K562 (cell line): ENCODE data around the gene ARHGAP26. TPM values are rescaled to one million over a fixed set of nuclear protein-coding genes. Genes with fewer than 3 reads are reported as not detected.

Experiments used
- ATAC-seq: fragments of 200-7000 bp; cut with Tn5 transposase; 3 replicates; pipeline ENCODE4 v1.9.1; 2020; ENCODE audit warnings: moderate library complexity
- BruUV-seq: library from RNA; stranded (reverse); fragments of 400-500 nt; replicated peaks from 2 replicates; lab custom pipeline; 2021; lab: Mats Ljungman, UMichigan
- CTCF ChIA-PET: fragments of 300-600 bp; formaldehyde crosslinking; extraction: SDS; loops from one replicate; lab custom pipeline; 2021; ENCODE audit warnings: low intra/inter-chr PET ratio; lab: Yijun Ruan, JAX
- POLR2A ChIA-PET: fragments of 300-600, 350-650 bp; sonication (Branson Sonifier 250); formaldehyde crosslinking; extraction: SDS; loops from one replicate; lab custom pipeline; 2021; ENCODE audit warnings: antibody characterized with exemption, inconsistent platforms; lab: Yijun Ruan, JAX
- DNase-seq, 4 experiments: peaks; one replicate each; pipeline versions ENCODE4 v3.0.0 to v3.0.0-alpha.2; 2011 to 2018; ENCODE audit warnings: low spot score in 3 of 4, mixed read lengths in 3 of 4; ENCODE audit errors: extremely low read depth in 1 of 4
- FAIRE-seq: peaks from 2 replicates; lab custom pipeline; 2011; peaks lifted over from hg19 to GRCh38; lab: Jason Lieb, UNC
- H2AFZ ChIP-seq: 2 replicates; pipeline ENCODE4 v1.6.0; 2011; ENCODE audit warnings: low read depth, low read length, control low read depth, inconsistent platforms
- H3K27ac ChIP-seq: fragments of 200-600 bp; 3 replicates; pipeline ENCODE4 v1.8.0; 2011; ENCODE audit warnings: low read depth, mild to moderate bottlenecking, control low read depth, inconsistent platforms, low read length, moderate library complexity, mixed read lengths; ENCODE audit errors: extremely low read depth
- H3K27me3 ChIP-seq, 2 experiments: fragments of 300-600 bp in 1 of 2; 2 replicates in 1 of 2; 3 replicates in 1 of 2; pipeline versions ENCODE4 v1.6.0 to v1.8.0; 2011; ENCODE audit warnings: inconsistent platforms in 2 of 2, low read length in 2 of 2, mild to moderate bottlenecking in 1 of 2, mixed read lengths in 1 of 2, moderate library complexity in 1 of 2; ENCODE audit not compliant: control insufficient read depth in 2 of 2, insufficient read depth in 2 of 2
- H3K36me3 ChIP-seq: fragments of 300-600 bp; 3 replicates; pipeline ENCODE4 v1.8.0; 2011; ENCODE audit warnings: mild to moderate bottlenecking, low read length, inconsistent platforms; ENCODE audit not compliant: control insufficient read depth, insufficient read depth
- H3K4me1 ChIP-seq, 2 experiments: fragments of 200-600 bp in 1 of 2; replicated peaks in 1 of 2; 2 replicates in 1 of 2; 3 replicates in 1 of 2; pipeline versions ENCODE4 v1.5.1 to v1.8.0; 2011; ENCODE audit warnings: inconsistent platforms in 2 of 2, low read length in 2 of 2, mild to moderate bottlenecking in 1 of 2, mixed read lengths in 1 of 2, moderate library complexity in 1 of 2; ENCODE audit not compliant: control insufficient read depth in 2 of 2, insufficient read depth in 2 of 2
- H3K4me2 ChIP-seq: 2 replicates; pipeline ENCODE4 v1.6.1; 2011; ENCODE audit warnings: low read length, control low read depth, inconsistent platforms, mixed read lengths; ENCODE audit not compliant: insufficient read depth
- H3K4me3 ChIP-seq: fragments of 200-600 bp; sonication (generic), shearing (Covaris generic); 2 replicates; pipeline ENCODE4 v1.5.1; 2016; ENCODE audit warnings: control low read depth, inconsistent platforms
- H3K79me2 ChIP-seq: fragments of 200-600 bp; 3 replicates; pipeline ENCODE4 v1.8.0; 2011; ENCODE audit warnings: low read length, inconsistent platforms; ENCODE audit not compliant: control insufficient read depth, insufficient read depth
- H3K9ac ChIP-seq, 2 experiments: 2 replicates each; pipeline versions ENCODE4 v1.6.0 to v1.6.1; 2011; ENCODE audit warnings: low read depth in 2 of 2, low read length in 2 of 2, control low read depth in 1 of 2, inconsistent platforms in 1 of 2, mild to moderate bottlenecking in 1 of 2, mixed read lengths in 1 of 2; ENCODE audit not compliant: insufficient read depth in 1 of 2
- H3K9me1 ChIP-seq: one replicate; pipeline ENCODE4 v1.6.0; 2011; ENCODE audit warnings: inconsistent platforms, mild to moderate bottlenecking, low read length, moderate library complexity; ENCODE audit not compliant: control insufficient read depth, insufficient read depth
- H3K9me3 ChIP-seq: replicated peaks from 2 replicates; pipeline ENCODE4 v1.5.1; 2011; ENCODE audit warnings: low read depth, low read length, inconsistent platforms; ENCODE audit not compliant: control insufficient read depth, insufficient read depth
- H4K20me1 ChIP-seq: replicated peaks from 2 replicates; pipeline ENCODE4 v1.6.1; 2011; ENCODE audit warnings: low read length, inconsistent platforms, mixed read lengths; ENCODE audit not compliant: control insufficient read depth, insufficient read depth
- BRD9 ChIP-seq: fragments of 450-650 bp; IDR thresholded peaks from 2 replicates; pipeline ENCODE4 v1.6.1; 2018; ENCODE audit warnings: low read depth; ENCODE audit not compliant: partially characterized antibody
- DIDO1 ChIP-seq: fragments of 450-650 bp; IDR thresholded peaks from 2 replicates; pipeline ENCODE4 v1.6.1; 2016; ENCODE audit warnings: low read depth, missing biosample characterization, missing genetic modification characterization
- NFE2L1 ChIP-seq: fragments of 450-650 bp; IDR thresholded peaks from 2 replicates; pipeline ENCODE4 v1.6.1; 2016; ENCODE audit warnings: missing genetic modification characterization, low read depth, mild to moderate bottlenecking, missing compliant biosample characterization, moderate library complexity, borderline replicate concordance
- SLC30A9 ChIP-seq: fragments of 250-450 bp; sonication (Bioruptor Pico); IDR thresholded peaks from 2 replicates; pipeline ENCODE4 v1.8.0; 2022; ENCODE audit warnings: mild to moderate bottlenecking, moderate library complexity
- SMARCC2 ChIP-seq: fragments of 450-650 bp; IDR thresholded peaks from 2 replicates; pipeline ENCODE4 v1.6.1; 2017; ENCODE audit warnings: antibody characterized with exemption, moderate library complexity, mild to moderate bottlenecking, low read depth
- WHSC1 ChIP-seq: IDR thresholded peaks from one replicate; pipeline ENCODE4 v1.6.1; 2012; ENCODE audit warnings: low read length, control low read depth, inconsistent platforms
- ZNF445 ChIP-seq: fragments of 250-450 bp; sonication (Bioruptor Pico); IDR thresholded peaks from 2 replicates; pipeline ENCODE4 v1.4.0; 2020; ENCODE audit warnings: low read depth, mild to moderate bottlenecking, moderate library complexity
- WGBS: fragments of 100-300 bp; shearing (Covaris generic); methylation state at CpG from one replicate; pipeline ENCODE4 v1.1.6; 2016; ENCODE audit warnings: low coverage, mixed read lengths; ENCODE audit not compliant: insufficient coverage; ENCODE audit errors: missing lambda C conversion rate; 5-methylcytosine and 5-hydroxymethylcytosine counted together
- in situ Hi-C: fragments of 300-500 bp; cut with MboI; formaldehyde crosslinking; loops from 4 replicates; pipeline ENCODE4 v1.15.0; 2018; ENCODE audit warnings: inconsistent platforms, mixed read lengths
- intact Hi-C: fragments of 100-400 bp; cut with micrococcal nuclease; formaldehyde crosslinking; loops from 2 replicates; pipeline ENCODE4 v1.14.2; 2022
- polyA plus RNA-seq, 8 experiments: library from polyadenylated mRNA; depleted of rRNA in 4 of 8; stranded (reverse) in 5 of 8; unstranded in 3 of 8; fragments of >200 nt; fragmentation: Nextera tagmentation in 2 of 8; fragmentation: Illumina TruSeq in 1 of 8; extraction: Ambion mirVana in 2 of 8; extraction: Trizol in 1 of 8; gene quantifications; 2 replicates each; pipeline versions ENCODE4 v1.2.1 to v1.2.3, GENCODE V29; 2011 to 2014; ENCODE audit warnings: inconsistent platforms in 1 of 8, missing spikeins in 1 of 8
- total RNA-seq, 7 experiments: library from RNA; depleted of rRNA in 6 of 7; stranded (reverse); fragments of >200 nt in 6 of 7; fragmentation: Illumina TruSeq in 2 of 7; extraction: Trizol in 2 of 7; gene quantifications; 2 replicates each; pipeline versions ENCODE4 v1.2.1 to v1.2.3, GENCODE V29; 2011 to 2021; ENCODE audit warnings: low replicate concordance in 1 of 7
- TF ChIP-seq, protein P1 (sequence below): fragments of 450-650 bp; formaldehyde crosslinking; IDR thresholded peaks from 2 replicates; pipeline ENCODE4 v1.4.0; 2020; ENCODE audit warnings: mild to moderate bottlenecking, moderate library complexity
- TF ChIP-seq, protein P2 (sequence below): fragments of 450-650 bp; IDR thresholded peaks from 2 replicates; pipeline ENCODE4 v1.6.1; 2017; ENCODE audit warnings: antibody characterized with exemption, mild to moderate bottlenecking
- TF ChIP-seq, protein P3 (sequence below): fragments of 450-650 bp; formaldehyde crosslinking; IDR thresholded peaks from 2 replicates; pipeline ENCODE4 v1.4.0; 2020; ENCODE audit warnings: mild to moderate bottlenecking, moderate library complexity

The ARHGAP26 gene
- total and polyA plus RNA-seq, 9 of the 15 experiments (the other 6 are each of a cell fraction or from before 2014, with no cell fraction given): 0.13 to 1.1 (median 0.55) TPM

DNA sequence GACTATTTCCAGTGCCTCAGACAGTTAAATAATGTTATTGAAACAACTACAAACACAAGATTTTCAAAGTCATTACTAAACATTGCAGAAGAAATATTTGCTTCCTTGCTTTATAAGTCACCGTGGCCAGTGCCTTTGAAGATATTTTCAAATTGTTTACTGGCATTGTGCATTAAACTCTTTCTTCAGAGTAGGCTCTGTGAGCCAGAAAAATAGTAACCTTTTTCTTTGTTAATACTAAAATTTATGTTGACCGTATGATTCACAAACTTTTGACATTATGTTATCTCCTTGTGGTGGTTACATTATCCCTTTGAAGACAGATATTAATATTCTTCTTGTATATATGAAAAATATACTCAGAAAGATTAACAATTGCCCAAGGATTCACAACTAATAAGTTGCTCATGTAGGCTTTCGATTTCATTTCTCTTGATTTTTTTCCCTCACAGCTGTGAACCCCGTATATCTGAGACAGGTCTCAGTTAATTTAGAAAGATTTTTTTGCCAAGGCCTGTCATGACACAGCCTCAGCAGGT, 493.2 kb downstream of the ARHGAP26 start:
- in situ Hi-C loops (no loop called here), intact Hi-C loops (no loop called here)
- Histone ChIP-seq H3K4me1 (no peaks in the 10 kb centered on the region), H3K4me2 (no peak overlapping the region), H3K27ac (no peak overlapping the region), H3K79me2 (no peaks in the 10 kb centered on the region), H2AFZ (peak overlapping the region; percentile 10; the same call in 1 of the 2 replicates), H3K9ac (no peak overlapping the region), H4K20me1 (no peaks in the 10 kb centered on the region), H3K9me1 (no peaks in the 10 kb centered on the region), H3K27me3 (no peaks in the 10 kb centered on the region), H3K9me3 (0 out of 2 replicates have a peak, but pooled peaks cover 5% of the 10 kb centered on the region), H3K36me3 (no peaks in the 10 kb centered on the region), H3K4me3 (no peak overlapping the region)
- BruUV-seq: no TSS peak
- ATAC-seq (no peak), FAIRE-seq (no peak), DNase-seq (no peak)
- 30% methylated on average over 4 of the region's 4 CpGs for WGBS
- ChIA-PET POLR2A (no interaction called here), CTCF (no interaction called here)
- no peak for TF ChIP-seq ZNF445
- TF ChIP-seq, protein P1, sequence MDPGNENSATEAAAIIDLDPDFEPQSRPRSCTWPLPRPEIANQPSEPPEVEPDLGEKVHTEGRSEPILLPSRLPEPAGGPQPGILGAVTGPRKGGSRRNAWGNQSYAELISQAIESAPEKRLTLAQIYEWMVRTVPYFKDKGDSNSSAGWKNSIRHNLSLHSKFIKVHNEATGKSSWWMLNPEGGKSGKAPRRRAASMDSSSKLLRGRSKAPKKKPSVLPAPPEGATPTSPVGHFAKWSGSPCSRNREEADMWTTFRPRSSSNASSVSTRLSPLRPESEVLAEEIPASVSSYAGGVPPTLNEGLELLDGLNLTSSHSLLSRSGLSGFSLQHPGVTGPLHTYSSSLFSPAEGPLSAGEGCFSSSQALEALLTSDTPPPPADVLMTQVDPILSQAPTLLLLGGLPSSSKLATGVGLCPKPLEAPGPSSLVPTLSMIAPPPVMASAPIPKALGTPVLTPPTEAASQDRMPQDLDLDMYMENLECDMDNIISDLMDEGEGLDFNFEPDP (CRISPR knock-in tag): no peak
- TF ChIP-seq SMARCC2: no peak
- TF ChIP-seq, protein P2, sequence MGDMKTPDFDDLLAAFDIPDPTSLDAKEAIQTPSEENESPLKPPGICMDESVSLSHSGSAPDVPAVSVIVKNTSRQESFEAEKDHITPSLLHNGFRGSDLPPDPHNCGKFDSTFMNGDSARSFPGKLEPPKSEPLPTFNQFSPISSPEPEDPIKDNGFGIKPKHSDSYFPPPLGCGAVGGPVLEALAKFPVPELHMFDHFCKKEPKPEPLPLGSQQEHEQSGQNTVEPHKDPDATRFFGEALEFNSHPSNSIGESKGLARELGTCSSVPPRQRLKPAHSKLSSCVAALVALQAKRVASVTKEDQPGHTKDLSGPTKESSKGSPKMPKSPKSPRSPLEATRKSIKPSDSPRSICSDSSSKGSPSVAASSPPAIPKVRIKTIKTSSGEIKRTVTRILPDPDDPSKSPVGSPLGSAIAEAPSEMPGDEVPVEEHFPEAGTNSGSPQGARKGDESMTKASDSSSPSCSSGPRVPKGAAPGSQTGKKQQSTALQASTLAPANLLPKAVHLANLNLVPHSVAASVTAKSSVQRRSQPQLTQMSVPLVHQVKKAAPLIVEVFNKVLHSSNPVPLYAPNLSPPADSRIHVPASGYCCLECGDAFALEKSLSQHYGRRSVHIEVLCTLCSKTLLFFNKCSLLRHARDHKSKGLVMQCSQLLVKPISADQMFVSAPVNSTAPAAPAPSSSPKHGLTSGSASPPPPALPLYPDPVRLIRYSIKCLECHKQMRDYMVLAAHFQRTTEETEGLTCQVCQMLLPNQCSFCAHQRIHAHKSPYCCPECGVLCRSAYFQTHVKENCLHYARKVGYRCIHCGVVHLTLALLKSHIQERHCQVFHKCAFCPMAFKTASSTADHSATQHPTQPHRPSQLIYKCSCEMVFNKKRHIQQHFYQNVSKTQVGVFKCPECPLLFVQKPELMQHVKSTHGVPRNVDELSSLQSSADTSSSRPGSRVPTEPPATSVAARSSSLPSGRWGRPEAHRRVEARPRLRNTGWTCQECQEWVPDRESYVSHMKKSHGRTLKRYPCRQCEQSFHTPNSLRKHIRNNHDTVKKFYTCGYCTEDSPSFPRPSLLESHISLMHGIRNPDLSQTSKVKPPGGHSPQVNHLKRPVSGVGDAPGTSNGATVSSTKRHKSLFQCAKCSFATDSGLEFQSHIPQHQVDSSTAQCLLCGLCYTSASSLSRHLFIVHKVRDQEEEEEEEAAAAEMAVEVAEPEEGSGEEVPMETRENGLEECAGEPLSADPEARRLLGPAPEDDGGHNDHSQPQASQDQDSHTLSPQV: no peak
- TF ChIP-seq NFE2L1 (tag): no peak
- TF ChIP-seq, protein P3, sequence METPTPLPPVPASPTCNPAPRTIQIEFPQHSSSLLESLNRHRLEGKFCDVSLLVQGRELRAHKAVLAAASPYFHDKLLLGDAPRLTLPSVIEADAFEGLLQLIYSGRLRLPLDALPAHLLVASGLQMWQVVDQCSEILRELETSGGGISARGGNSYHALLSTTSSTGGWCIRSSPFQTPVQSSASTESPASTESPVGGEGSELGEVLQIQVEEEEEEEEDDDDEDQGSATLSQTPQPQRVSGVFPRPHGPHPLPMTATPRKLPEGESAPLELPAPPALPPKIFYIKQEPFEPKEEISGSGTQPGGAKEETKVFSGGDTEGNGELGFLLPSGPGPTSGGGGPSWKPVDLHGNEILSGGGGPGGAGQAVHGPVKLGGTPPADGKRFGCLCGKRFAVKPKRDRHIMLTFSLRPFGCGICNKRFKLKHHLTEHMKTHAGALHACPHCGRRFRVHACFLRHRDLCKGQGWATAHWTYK (CRISPR knock-in tag): no peak
- TF ChIP-seq SLC30A9 (CRISPR knock-in tag): no peak
- TF ChIP-seq DIDO1 (tag): no peak
- no peak for TF ChIP-seq BRD9
- no peak for TF ChIP-seq WHSC1
